Measurements from ENCODE around the gene FNDC11.

DNA sequence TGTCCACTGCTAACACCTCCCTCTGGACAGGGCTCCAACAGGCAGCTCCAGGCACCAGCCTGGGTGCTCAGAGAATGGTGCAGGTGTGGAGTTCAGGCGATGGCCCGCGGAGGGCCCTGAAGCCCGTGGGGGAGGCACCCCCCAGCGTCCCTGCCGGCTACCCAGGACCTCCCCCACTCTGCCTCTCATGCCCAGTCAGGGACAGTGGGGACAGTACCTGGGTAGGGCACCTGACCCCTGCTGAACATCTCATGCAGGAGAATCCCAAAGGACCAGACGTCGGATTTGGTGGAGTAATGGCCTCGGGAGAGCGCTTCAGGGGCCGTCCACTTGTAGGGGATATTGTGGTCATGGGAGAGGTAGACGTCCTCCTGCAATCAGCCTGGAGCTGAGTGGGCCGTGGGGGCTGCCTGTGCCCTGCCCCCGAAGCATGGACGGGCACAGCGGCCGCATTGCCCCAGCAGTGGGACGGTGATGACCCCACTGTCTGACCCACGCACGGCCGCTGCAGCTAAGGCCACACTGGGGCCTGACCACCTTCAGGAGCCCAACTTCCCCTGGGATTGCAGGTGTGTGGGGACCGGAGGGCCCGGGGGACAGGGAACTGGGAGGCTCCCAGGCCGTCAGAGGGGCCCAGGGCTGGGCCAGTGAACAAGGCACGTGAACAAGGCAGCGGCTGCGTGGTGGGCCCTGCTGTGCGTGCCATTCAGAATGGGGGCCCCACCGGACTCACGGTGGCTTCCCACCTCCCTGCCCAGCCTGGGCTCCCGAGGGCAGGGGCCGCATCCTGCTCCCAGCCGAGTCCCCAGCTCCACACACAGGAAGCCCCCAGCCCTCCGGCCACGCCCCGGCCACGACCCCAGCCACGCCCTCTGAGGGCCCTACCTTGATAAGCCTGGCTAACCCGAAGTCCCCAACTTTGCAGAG, 23.8 kb upstream of the FNDC11 start:
- TF ChIP-seq, protein P1, sequence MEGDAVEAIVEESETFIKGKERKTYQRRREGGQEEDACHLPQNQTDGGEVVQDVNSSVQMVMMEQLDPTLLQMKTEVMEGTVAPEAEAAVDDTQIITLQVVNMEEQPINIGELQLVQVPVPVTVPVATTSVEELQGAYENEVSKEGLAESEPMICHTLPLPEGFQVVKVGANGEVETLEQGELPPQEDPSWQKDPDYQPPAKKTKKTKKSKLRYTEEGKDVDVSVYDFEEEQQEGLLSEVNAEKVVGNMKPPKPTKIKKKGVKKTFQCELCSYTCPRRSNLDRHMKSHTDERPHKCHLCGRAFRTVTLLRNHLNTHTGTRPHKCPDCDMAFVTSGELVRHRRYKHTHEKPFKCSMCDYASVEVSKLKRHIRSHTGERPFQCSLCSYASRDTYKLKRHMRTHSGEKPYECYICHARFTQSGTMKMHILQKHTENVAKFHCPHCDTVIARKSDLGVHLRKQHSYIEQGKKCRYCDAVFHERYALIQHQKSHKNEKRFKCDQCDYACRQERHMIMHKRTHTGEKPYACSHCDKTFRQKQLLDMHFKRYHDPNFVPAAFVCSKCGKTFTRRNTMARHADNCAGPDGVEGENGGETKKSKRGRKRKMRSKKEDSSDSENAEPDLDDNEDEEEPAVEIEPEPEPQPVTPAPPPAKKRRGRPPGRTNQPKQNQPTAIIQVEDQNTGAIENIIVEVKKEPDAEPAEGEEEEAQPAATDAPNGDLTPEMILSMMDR (IDR thresholded peaks at IDR 0.05 in 8 of 11, conservative IDR thresholded peaks at IDR 0.05 in 3 of 11) = no peak
- peak in 1 of 3 donors; percentile 32 for TF ChIP-seq POLR2AphosphoS5 (IDR thresholded peaks at IDR 0.05)
